NCI-H2227 (cell line): ENCODE measurements around the gene SH3PXD2A.
A peak's percentile ranks its signal among the peaks of the same experiment; 100 is the strongest.
"Not testable (repeated sequence)": the region's sequence is repeated elsewhere in the genome, so short reads cannot be mapped to it uniquely, and the experiment has no call there.

ENCODE experiments used
- DNase-seq: peaks from one replicate; lab custom pipeline; 2025; ENCODE audit not compliant: unreplicated experiment; lab: John Stamatoyannopoulos, UW

The SH3PXD2A gene

DNA sequence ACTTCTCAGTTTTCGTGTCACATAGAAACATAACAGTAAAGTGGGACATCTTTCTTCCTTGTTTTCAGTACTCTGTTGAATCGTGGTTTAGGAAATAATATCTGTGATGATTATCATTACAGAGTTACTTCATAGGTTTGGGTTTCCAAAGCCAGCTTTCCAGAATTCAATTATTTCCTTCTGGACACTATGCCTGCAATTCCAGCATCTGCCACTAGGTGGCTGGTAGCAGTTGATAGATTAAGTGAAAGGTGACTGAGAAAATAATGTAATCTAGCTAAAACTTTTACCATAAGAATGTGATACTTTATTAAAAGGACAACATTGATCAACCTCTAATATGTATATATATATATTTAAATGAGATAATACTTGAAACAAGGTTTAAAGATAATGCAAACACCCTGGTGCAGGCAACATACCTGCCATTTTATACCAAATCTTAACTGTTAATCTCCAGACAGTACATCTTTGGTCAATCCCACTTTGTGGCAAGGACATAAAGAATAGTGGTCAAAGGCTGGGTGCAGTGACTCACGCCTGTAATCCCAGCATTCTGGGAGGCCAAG, 102.6 kb downstream of the SH3PXD2A start:
- no peak for DNase-seq

DNA sequence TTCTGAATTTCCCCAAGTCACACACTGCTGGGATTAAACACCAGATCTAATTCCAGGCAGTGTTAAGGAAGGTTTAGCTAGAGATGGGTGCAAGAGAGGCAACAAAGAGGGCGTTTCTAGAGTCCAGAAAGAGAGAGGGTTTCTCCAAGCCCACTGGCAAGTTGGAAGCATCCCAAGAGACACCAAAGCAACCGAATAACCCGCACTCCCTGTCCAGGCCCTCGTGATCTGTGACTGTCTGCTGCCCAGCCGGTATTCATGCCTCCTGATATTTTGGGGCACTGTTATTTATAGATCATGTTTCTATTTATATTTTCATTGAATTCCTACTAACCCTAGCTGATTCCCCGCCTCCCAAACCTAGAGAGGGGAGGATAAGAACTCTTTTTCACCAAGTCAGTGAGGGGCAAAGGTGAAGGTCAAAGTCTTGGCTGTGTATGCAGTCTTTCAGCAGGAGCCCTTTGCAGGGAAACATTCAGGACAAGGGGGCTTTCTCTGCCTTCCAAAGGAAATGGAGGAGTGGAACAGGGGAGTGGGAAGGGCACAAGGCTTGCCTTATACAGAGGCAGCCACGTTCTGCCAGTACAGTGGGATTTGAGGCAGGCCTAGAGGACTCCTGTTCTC, 103.6 kb downstream of the SH3PXD2A start:
- no peak for DNase-seq

DNA sequence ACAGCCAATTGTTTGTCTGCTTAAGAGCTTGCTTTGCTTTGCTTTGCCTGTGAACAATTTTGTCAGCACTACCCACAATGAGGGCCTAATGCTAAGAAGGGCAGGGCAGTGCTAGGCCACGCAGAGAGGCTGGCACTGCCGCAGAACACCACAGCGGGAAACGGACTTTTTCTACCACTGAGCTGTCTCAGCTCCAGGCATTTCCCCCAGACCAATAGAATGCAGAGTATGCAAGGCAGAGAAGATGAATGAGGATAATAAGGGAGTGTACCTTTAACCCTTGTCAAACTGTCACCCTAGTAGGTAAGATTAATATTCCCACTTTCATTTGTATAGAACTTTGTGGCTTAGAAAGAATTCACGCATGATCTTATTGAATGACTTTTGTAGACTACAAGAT, 104.5 kb downstream of the SH3PXD2A start:
- no peak for DNase-seq

DNA sequence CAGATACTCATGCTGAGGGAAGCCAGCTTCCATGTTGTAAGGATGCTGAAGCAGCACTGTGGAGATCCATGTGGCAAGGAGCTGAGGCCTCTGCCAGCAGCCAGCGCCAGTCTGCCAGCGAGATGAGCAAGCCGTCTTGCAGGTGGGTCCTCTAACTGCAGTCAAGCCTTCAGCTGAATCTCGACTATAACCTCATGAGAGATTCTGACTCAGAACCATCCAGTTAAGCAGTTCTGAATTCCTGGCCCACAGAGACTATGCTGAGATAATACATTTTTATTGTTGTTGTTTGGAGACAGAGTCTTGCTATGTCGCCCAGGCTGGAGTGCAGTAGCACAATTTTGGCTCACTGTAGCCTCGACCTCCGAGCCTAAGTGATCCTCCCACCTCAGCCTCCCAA, 105.6 kb downstream of the SH3PXD2A start:
- no peak for DNase-seq

DNA sequence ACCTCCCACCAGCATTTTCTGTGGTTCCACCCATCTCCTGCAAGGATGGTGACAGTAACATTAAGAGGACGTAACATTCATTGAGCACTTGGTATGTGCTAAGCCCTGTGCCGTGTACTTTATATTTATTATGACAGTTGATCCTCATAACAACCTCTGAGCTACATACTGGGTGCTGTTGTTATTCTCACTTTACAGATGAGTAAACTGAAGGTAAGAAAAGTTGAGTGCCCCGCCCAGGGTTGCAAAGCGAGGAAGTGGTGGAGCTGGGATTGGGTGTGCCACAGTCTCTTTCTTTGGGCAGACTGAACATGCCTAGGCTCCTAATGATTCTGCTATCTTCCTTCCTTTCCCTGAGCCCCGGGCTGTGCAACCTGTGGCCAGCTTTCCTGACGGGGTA, 107.4 kb downstream of the SH3PXD2A start:
- no peak for DNase-seq

DNA sequence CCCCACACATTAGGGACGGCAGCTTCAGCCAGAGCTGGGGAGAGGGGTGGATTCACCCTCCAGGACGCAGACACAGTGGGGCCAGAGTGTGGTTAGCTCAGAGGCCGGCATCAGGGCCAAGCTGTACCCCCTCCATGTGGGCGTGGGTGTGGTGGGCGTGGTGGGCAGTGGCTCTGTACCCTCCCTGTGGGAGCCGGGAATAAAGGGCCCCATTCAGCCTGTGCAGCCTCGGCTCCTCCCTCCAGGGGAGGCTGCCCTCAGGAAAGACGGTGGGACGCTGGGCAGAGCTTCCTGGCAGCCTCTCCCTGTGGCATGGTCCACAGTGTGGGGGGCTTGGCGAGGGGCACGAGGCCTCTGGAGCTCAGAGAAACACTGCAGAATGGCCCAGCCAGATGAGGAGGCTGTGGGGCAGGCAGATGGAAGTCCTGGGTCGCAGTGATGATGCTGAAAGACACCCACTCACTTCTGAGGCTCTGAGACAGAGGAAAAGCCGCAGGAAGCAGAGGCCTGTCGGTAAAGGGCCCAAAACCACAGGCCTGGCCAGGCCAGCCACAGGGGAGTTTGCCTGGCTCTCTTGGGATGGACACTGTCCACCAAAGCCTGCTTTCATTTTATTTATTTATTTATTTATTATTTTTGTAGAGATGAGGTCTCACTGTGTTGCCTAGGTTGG, 108.0 kb downstream of the SH3PXD2A start:
- no peak for DNase-seq

DNA sequence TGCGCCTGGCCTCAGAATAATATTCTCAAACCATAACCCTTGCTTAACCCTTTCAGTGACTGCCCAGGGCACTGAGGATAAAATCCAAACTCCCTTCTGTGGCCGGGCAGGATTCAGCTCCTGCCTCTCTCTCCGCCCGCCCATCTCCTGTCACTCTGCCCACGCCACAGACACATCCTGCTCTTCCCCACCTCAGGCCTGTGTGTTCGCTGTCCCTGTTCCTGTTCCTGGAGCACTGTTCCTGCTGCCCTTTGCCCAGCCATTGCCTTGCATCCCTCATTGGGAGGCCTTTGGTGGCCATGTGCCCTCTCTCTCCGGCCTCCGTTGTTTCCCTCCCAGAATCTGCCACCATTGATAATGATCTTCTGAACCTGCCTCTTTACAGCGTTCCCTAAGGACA, 108.8 kb downstream of the SH3PXD2A start:
- DNase-seq: no peak

DNA sequence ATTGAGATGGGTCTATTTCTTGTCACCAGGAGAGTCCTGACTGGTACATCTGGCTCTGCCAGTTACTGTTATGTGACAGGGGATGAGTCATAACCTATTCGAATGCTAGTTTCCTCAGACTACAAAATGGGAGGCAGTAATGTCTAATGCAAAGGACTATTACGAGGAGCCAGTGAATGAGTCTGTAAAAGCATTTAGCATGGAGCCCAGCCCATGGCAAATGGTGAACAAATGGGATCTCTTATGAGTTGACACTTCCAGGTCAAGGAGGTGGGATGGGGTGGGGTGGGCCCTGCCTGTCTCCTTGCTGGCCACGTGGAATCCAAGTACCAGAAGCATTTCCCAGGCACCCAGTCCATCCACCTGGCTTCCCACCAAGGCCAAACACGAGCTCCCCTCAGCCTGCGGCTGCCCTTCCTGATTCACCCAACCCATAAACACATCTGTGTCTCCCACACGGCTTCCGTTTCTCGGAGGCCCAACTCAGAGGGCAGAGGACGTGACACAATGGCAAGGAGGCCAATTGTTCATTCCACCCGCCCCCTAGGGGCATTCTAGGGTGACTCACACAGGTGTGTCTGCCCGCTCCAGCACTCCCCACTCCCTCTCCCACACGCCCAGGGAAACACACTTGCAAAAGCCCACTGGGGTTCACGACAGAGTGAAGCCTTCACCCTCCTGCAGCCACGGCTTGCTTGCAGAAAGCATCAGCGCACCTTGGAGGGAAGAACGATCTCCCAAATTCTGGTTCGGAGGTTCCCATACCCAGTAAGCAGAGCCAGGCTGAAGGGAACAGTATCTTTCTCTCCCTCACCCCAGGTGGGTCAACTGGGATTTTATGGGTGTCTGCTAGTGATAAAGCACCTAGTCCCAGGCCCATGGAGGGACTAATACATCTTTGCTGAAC, 109.8 kb downstream of the SH3PXD2A start:
- no peak for DNase-seq

DNA sequence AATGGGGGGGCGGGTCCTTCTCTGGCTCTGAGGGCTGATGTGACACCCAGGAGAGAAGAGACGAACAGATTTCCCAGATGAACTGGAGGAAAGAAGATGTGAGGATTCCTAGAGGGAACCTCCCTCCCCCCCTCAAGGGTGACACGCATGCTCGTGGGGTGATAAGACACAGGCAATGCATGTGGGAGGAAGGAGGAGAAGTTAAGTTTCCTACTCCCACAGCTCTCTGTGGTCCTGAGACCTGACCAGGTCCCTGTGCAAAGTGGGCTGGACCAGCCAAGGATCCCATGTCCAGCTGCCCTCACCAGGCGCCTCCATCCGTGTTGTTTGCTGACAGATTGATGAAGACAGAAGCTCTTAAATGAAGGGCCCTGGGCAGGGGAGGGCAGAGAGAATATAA, 112.6 kb downstream of the SH3PXD2A start:
- no peak for DNase-seq

DNA sequence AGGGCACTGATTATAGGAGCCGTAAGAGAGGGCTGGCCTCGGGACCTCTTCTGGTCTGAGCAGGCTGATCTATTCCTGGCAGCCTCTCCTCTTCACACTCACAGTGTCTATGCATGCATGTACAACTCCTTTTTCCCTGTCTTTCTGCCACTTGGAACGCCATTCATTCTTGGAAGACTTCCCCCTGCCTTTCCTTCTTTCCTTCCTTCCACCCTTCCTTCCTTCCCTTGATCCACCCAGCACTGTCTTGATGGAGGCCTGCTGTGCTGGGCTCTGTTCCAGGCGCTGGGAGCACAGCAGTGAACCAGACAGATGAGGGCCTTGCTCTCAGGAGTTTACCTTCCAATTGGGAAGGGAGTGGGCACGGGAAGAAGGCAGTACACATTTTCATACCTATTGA, 114.8 kb downstream of the SH3PXD2A start:
- DNase-seq: no peak

DNA sequence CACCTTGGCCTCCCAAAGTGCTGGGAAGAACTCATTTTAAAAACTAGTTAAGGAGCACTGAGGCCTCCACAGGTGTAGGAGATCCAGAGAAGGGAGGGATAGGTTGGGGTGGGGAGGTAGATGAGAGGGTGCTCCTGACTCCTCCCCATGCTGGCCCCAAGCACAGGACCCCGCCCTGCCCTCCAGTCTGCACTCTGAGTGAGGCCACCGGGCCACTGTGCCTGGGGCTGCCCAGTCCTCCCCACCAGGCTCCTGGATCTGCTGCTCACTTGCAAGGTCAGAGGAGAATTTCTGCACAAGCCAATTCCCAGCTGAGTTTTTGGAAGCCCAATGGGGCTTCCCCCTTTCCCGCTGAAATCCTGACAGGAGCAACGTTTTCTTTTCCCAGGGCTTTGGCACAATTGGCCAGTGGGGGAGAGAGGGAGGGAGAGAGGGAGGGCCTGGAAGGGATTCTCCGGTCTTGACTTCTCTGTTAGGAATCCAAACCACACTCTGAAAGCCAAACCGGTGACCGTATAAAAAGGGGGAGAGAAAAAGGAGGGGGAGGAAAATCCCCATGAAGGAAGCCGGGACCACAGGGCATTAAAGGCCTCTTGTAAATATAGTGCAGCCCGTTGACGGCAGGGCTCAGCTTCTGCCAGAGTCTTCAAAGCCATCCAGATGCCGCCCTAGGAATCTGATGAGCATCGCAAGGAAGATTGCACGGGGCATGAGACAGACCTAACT, 116.2 kb downstream of the SH3PXD2A start:
- peak; percentile 57 for DNase-seq

DNA sequence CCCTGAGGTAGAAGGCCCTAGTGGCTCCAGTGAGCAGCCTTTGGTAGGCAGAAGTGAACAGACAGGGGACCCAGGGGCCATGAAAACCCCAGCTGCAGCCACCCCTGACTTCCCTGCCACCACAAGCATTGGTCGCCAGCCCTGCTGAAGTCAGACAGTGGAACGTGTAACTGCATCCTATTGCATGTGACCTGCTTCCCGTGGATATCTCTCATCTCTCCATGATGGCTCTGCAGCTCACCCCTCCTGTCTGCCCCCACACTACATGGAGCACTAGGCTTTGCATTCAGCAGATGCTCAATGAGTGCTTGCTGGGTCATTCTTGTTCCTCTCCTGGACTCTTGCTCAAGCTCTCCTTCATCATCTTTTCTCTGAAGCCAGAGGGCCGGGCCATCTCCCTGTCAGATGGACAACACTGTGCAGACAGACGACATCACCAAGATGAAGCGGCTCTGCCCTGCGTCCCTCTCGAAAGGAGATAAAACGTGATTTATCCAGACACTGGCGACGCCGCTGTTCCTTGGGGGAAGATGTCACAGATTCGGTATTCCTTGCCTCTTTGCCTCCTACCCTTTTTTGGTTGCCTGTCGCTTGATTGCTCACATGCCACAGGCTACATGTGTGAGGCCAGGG, 117.5 kb downstream of the SH3PXD2A start:
- DNase-seq: no peak

DNA sequence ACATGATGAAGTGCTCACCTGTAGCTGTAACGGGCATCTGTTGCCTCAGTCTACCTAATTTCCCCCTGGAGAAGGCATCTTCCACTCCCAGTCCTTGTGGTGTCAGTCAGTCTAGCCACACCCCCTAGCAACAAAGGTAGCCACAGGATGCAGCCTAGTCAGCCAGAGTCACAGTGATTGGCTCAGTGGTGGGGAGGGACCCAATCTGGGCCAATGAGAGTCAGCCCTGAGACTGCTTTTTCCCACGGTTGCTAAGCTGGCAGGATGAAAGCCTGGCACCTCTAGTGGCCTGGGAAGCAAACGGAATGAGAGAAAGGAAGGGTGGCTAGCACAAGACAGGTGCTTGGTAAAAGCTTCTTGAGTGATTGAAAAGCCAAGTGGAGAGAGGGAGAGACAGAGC, 118.6 kb downstream of the SH3PXD2A start:
- DNase-seq: peak; percentile 7

DNA sequence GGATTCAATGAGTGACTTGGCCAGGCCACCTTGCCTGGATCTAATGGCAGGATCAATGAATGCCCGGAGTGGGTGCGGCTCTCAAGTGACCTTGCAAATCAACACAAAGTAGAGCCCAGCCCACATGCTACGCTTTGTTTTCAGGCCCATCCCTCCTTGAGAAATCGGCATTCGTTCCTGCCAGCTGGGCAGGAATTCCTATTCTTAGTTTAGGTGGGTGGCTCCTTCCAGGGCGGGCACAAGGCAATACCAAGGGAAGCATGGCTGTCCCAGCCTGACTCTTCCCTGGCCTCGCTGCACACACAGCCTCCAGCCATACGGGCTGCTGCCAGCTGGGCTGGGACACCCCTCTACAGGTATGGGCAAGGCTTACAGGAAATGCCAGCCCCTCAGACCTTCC, 119.3 kb downstream of the SH3PXD2A start:
- no peak for DNase-seq

DNA sequence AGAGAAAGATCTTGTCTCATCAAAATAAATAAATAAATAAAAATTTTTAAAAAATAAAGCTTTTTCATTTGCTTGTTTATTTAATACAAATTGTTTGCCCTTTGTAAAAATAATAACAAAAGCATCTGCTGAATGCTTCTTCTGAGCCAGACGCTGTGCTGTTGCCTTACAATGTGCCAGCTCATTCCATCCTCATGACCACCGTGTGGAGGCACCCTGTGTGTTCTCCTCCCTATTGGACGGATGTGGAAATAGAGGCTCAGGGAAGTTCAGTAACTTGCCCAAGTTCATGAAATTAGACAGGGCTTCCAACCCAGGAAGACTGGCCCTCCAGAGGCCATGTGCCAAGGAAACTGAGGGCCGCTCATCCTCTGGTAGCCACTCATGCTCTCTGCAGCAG, 120.6 kb downstream of the SH3PXD2A start:
- DNase-seq: no peak

DNA sequence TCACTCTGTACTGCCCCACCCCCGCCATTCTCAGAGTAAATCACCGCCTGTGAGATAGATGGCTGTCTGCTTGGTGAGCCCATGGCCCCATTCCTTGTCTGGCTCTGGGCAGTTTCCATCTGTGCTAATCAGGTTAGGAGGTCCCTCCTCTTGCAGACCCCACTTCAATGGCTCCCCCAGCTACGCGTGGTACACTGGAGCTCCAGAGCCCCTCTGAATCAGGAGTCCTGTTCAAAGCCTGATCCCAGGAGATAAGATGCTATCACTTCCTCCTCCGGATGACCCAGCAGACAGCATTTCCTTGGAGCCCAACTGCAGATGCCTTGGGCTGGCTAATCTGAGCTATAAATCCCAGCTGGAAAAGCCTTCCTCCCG, 122.3 kb downstream of the SH3PXD2A start:
- DNase-seq: no peak

DNA sequence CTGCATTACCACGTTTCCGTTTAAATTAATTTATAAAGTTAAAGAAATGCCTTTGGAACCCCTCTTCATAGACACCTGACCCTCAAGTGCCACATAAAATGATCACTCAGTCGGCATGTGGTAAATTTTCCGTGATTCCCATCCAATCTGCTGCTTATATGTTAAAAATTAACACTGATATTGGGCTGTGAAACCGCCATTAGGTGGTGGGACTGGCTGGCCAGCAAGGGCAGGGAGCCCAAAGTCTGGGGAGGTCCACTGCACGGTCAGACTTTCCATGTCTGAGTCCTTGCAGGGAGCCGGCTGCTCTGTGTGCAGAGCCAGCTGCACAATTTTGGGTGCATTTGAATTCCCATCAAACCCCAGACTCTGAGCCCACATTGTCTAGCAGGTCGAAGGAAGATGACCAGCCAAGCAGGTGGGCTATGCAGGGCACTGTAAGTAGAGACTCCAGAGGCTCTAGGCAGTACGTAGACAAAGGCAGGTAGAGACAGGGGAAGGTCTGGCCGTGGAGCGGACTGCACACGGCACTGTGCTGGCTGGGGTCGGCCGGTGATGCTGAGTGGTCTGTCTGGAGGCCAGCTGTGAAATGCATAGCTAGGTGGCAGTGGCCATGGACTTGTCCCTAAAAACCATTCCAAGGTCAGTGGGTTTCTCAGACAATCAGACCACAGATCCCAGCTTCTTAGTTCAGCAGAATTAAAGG, 122.9 kb downstream of the SH3PXD2A start:
- DNase-seq: no peak

DNA sequence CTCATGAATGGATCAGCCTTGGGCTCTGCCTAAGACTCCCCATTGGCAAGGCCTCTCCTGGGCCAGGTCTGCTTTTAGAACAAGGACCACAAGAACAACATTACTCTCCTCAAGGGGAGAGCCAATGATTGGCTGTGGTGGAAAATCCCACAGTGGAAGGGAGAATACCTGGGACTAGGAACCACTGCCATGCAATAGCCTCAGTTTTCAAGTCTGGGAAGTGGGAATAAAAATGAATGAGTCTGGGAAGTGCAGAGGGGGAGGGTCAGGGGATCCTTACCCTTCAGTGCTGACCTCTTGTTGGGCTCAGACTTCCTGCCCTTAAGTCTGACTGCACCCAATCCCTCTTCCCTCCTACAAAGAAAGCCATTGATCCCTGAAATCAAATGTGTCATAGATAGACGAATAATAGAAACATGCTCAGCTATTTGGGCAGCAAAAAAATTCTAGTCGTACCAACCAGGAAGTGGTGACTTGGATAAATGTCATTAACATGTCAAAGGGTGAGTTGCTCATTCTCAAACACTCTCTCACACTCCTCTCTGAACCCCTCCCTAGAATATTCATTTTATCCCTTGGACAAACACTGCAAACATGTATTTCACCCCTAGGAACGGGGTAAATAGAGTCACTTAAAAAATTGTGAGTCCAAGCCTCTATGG, 123.6 kb downstream of the SH3PXD2A start:
- DNase-seq: no peak

DNA sequence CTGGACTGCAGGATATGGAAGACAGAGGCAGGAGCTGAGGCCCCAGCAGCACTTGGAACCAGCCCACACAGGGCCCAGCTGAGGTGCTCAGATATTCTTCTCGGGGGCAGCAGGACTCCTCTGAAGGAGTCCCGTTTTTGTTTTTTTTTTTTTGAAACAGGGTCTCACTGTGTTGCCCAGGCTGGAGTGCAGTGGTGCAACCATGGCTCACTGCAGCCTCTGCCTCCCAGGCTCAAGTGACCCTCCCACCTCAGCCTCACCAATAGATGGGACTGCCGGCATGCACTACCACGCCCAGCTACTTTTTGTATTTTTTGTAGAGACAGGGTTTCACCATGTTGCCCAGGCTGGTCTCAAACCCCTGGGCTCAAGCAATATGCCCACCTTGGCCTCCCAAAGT, 124.3 kb downstream of the SH3PXD2A start:
- not testable (repeated sequence) for DNase-seq
